DMS 273 (cell line): Measurements from ENCODE around the gene RASIP1.

Experiments used
- DNase-seq: peaks from one replicate; lab custom pipeline; 2025; ENCODE audit not compliant: unreplicated experiment; lab: John Stamatoyannopoulos, UW

The RASIP1 gene

GRCh38 chr19:48676487-48676886 is 63.9 kb downstream of the RASIP1 start:
- DNase-seq = no peak

- DNase-seq = peak; percentile 96
Measured at GRCh38 chr19:48674921-48675824, 65.2 kb downstream of the RASIP1 start.

- peak; percentile 49 for DNase-seq
Measured at GRCh38 chr19:48674216-48674809, 66.1 kb downstream of the RASIP1 start.

- no peak for DNase-seq
Measured at GRCh38 chr19:48673436-48674100, 66.8 kb downstream of the RASIP1 start.

- no peak for DNase-seq
Measured at GRCh38 chr19:48672994-48673393, 67.4 kb downstream of the RASIP1 start, which contains the start of gene NTN5. TSS of gene NTN5 (minus strand) at chr19:48673017. CDS start at chr19:48670986, 2,031 bp downstream.

GRCh38 chr19:48671446-48671995 is 68.9 kb downstream of the RASIP1 start:
- peak; percentile 84 for DNase-seq

GRCh38 chr19:48670699-48671445 is 69.5 kb downstream of the RASIP1 start:
- peak; percentile 59 for DNase-seq
